ENCODE measurements around the gene CAMKMT. TPM values are rescaled to one million over a fixed set of nuclear protein-coding genes. Genes with fewer than 3 reads are reported as not detected.

The CAMKMT gene
- total RNA-seq, 2 donors from 2014 or later = 3.6 to 4.6 TPM

DNA sequence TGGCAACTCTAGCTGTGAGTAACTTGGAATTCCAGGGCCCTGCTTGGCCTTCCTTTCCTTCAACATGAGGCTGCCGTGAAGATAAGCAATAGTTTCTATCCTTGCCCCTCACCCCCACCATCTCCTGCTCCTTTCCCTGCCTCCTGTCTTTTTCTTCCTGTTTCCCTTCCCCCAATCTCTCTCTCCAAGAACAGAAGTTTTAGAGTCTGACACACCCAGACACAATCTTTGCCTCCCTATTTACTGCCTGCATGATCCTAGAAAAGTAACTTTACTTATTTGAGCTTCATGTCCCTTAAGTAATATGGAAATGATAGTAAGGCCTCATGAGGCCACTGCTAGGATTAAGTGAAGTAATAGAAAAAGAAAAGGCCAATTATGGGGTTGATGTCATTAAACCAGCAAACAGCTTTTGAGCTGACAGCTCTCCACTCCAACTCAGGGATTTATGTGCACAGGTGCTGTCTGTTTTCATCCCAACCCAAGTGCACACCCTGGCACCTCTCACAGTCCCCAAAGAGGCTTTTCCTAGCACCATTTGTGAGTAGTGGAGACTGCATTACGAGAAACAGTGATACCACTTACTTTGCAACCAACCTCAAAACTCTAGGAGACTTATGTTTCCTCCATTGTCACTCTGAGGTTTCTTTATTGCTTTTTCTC is 456.1 kb downstream of the CAMKMT start:
- no peaks in the 10 kb centered on the region for H3K27me3 ChIP-seq
- TF ChIP-seq, protein P1, sequence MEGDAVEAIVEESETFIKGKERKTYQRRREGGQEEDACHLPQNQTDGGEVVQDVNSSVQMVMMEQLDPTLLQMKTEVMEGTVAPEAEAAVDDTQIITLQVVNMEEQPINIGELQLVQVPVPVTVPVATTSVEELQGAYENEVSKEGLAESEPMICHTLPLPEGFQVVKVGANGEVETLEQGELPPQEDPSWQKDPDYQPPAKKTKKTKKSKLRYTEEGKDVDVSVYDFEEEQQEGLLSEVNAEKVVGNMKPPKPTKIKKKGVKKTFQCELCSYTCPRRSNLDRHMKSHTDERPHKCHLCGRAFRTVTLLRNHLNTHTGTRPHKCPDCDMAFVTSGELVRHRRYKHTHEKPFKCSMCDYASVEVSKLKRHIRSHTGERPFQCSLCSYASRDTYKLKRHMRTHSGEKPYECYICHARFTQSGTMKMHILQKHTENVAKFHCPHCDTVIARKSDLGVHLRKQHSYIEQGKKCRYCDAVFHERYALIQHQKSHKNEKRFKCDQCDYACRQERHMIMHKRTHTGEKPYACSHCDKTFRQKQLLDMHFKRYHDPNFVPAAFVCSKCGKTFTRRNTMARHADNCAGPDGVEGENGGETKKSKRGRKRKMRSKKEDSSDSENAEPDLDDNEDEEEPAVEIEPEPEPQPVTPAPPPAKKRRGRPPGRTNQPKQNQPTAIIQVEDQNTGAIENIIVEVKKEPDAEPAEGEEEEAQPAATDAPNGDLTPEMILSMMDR (IDR thresholded peaks at IDR 0.05) = no peak
- no peak for DNase-seq (ENCODE audit: low spot score)
- H3K27ac ChIP-seq = no peak overlapping the region
- no peaks in the 10 kb centered on the region for H3K4me1 ChIP-seq
- H3K4me3 ChIP-seq = no peak overlapping the region
- H3K36me3 ChIP-seq = no peaks in the 10 kb centered on the region
- no peaks in the 10 kb centered on the region for H3K9me3 ChIP-seq

DNA sequence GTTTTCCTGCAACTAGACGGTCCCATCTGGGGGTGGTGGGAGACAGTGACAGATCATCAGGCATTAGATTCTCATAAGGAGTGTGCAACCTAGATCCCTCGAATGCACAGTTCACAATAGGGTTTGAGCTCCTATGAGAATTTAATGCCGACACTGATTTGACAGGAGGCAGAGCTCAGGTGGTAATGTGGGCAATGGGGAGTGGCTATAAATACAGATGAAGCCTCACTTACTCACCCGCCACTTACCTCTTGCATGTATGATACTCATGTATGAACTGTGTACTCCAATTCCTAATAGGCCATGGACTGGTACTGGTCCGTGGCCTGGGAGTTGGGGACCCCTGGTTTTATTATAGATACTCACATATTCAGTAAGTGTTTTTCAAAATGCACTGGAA is 457.3 kb downstream of the CAMKMT start:
- H3K27me3 ChIP-seq = no peaks in the 10 kb centered on the region
- H3K4me3 ChIP-seq = no peak overlapping the region
- H3K36me3 ChIP-seq = no peaks in the 10 kb centered on the region
- H3K9me3 ChIP-seq = no peaks in the 10 kb centered on the region
- H3K27ac ChIP-seq = no peak overlapping the region
- no peaks in the 10 kb centered on the region for H3K4me1 ChIP-seq
- DNase-seq (ENCODE audit: low spot score) = no peak
- TF ChIP-seq, protein P1 (IDR thresholded peaks at IDR 0.05) = no peak

DNA sequence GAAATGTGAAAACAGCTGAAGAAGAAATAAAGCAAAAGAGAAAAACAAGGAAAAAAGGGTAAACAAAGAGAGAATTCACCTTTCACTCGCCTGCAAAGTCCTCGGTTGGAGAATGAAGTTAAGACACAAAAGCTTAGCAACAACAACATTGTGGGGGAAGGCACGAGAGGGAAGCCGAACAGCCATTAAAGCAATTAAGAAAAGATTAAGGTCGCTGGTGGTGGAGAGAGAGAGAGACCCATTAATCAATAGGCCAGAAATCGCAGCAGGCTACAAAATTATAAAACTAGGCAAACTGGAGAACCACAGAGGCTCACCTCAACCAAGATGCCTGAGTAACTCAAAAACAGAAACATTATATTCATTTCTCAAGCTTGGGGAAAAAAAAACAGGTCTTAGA is 459.8 kb downstream of the CAMKMT start:
- Histone ChIP-seq H3K9me3 (no peaks in the 10 kb centered on the region), H3K36me3 (no peaks in the 10 kb centered on the region), H3K4me3 (no peak overlapping the region), H3K27me3 (no peaks in the 10 kb centered on the region), H3K4me1 (no peaks in the 10 kb centered on the region), H3K27ac (no peak overlapping the region)
- TF ChIP-seq, protein P1 (IDR thresholded peaks at IDR 0.05) = no peak
- no peak for DNase-seq (ENCODE audit: low spot score)

DNA sequence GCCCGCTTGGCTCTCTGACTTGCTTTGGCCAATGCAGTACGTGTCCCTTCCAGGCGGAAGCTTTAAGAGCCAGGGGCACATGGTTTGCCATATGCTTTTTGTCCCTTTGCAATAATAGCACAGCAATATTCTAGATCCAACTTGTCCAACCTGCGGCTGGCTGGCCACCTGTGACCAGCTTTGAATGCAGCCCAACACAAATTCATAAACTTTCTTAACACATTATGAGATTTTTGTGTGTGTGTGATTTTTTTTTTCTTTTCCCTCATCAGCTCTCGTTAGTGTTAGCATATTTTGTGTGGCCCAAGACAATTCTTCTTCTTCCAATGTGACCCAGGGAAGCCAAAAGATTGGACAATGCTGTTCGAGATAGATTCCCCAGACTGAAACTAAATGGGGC is 460.4 kb downstream of the CAMKMT start:
- Histone ChIP-seq H3K9me3 (no peaks in the 10 kb centered on the region), H3K4me3 (no peak overlapping the region), H3K36me3 (no peaks in the 10 kb centered on the region), H3K4me1 (no peaks in the 10 kb centered on the region), H3K27ac (no peak overlapping the region), H3K27me3 (no peaks in the 10 kb centered on the region)
- TF ChIP-seq, protein P1 (IDR thresholded peaks at IDR 0.05) = no peak
- no peak for DNase-seq (ENCODE audit: low spot score)

Other genes starting within 250 kb of the CAMKMT start
- 10 to 100 TPM; 21.4 to 38.6 TPM for gene PPM1B, start 193.1 kb upstream of the CAMKMT start, total RNA-seq
- gene SLC3A1, start 86.5 kb upstream of the CAMKMT start, total RNA-seq = not detected
- 10 to 100 TPM; 71.5 to 98.5 TPM for gene PREPL, start 453 bp upstream of the CAMKMT start, total RNA-seq

Data from right atrium auricular region (tissue), 2 donors.